Hepatocyte (in vitro differentiated cells): ENCODE data around the gene PERCC1. TPM values are rescaled to one million over a fixed set of nuclear protein-coding genes. Genes with fewer than 3 reads are reported as not detected.

Experiments
- DNase-seq: peaks from one replicate; pipeline ENCODE4 v3.0.0-alpha.2; 2016; ENCODE audit warnings: low spot score
- H2AFZ ChIP-seq: fragments of 200-600 bp; sonication (generic); 2 replicates; pipeline ENCODE4 v1.6.0; 2016; ENCODE audit warnings: antibody characterized with exemption, mild to moderate bottlenecking
- H3K27ac ChIP-seq: fragments of 200-600 bp; sonication (generic); 2 replicates; pipeline ENCODE4 v1.5.1; 2016; ENCODE audit warnings: mild to moderate bottlenecking
- H3K27me3 ChIP-seq: fragments of 200-600 bp; sonication (generic); 2 replicates; pipeline ENCODE4 v1.6.1; 2016
- H3K36me3 ChIP-seq: fragments of 200-600 bp; sonication (generic); replicated peaks from 2 replicates; pipeline ENCODE4 v1.5.1; 2016; ENCODE audit warnings: low read depth; ENCODE audit not compliant: insufficient read depth
- H3K4me1 ChIP-seq: fragments of 200-600 bp; sonication (generic); 2 replicates; pipeline ENCODE4 v1.5.1; 2016; ENCODE audit warnings: mild to moderate bottlenecking, moderate library complexity; ENCODE audit not compliant: insufficient read depth
- H3K4me2 ChIP-seq: fragments of 200-600 bp; sonication (generic); 2 replicates; pipeline ENCODE4 v1.6.0; 2016
- H3K4me3 ChIP-seq: fragments of 200-600 bp; sonication (generic); 2 replicates; pipeline ENCODE4 v1.5.1; 2016; ENCODE audit warnings: mild to moderate bottlenecking
- H3K79me2 ChIP-seq: fragments of 200-600 bp; sonication (generic); 2 replicates; pipeline ENCODE4 v1.6.0; 2017; ENCODE audit warnings: mild to moderate bottlenecking
- H3K9me2 ChIP-seq: fragments of 200-600 bp; sonication (generic); replicated peaks from 2 replicates; pipeline ENCODE4 v1.6.0; 2017; ENCODE audit warnings: mild to moderate bottlenecking; ENCODE audit not compliant: insufficient read depth
- H3K9me3 ChIP-seq: fragments of 200-600 bp; sonication (generic); 2 replicates; pipeline ENCODE4 v1.5.1; 2016; ENCODE audit warnings: low read depth, mild to moderate bottlenecking
- H4K20me1 ChIP-seq: fragments of 200-600 bp; sonication (generic); 2 replicates; pipeline ENCODE4 v1.6.0; 2016; ENCODE audit warnings: mild to moderate bottlenecking; ENCODE audit not compliant: insufficient read depth, poor library complexity, severe bottlenecking
- CTCF ChIP-seq: fragments of 200-600 bp; sonication (generic); IDR thresholded peaks from 2 replicates; pipeline ENCODE4 v1.5.1; 2016; ENCODE audit warnings: antibody characterized with exemption, mild to moderate bottlenecking; ENCODE audit not compliant: poor library complexity
- EZH2 ChIP-seq: fragments of 200-600 bp; sonication (generic); IDR thresholded peaks from 2 replicates; pipeline ENCODE4 v1.6.1; 2016; ENCODE audit warnings: antibody characterized with exemption, mild to moderate bottlenecking, borderline replicate concordance
- EZH2phosphoT487 ChIP-seq: fragments of 200-600 bp; sonication (generic); IDR thresholded peaks from one replicate; pipeline ENCODE4 v1.6.1; 2018; ENCODE audit warnings: antibody characterized with exemption, mild to moderate bottlenecking, low read depth, moderate library complexity; ENCODE audit not compliant: unreplicated experiment, severe bottlenecking
- WGBS: methylation state at CpG from one replicate; pipeline ENCODE4 v1.1.6; 2016; ENCODE audit warnings: low lambda C conversion rate; ENCODE audit errors: missing lambda C conversion rate; 5-methylcytosine and 5-hydroxymethylcytosine counted together
- polyA plus RNA-seq: library from polyadenylated mRNA; unstranded; fragments of >200 nt; fragmentation: Nextera tagmentation; extraction: Ambion mirVana; gene quantifications from 2 replicates; pipeline ENCODE4 v1.2.1, GENCODE V29; 2016
- total RNA-seq: library from RNA; depleted of rRNA; stranded (reverse); fragments of >200 nt; gene quantifications from 2 replicates; pipeline ENCODE4 v1.2.3, GENCODE V29; 2014

Gene PERCC1
- total and polyA plus RNA-seq, 2 experiments from 2014 or later = 2.5 TPM; not detected in 1

- WGBS = 89% methylated on average over 22 of the region's 22 CpGs
- no peak overlapping the region for H2AFZ ChIP-seq
- no peaks in the 10 kb centered on the region for H3K9me2 ChIP-seq
- H3K27ac ChIP-seq = no peak overlapping the region
- no peaks in the 10 kb centered on the region for H4K20me1 ChIP-seq
- H3K36me3 ChIP-seq = no peaks in the 10 kb centered on the region
- no peaks in the 10 kb centered on the region for H3K27me3 ChIP-seq
- no peaks in the 10 kb centered on the region for H3K9me3 ChIP-seq
- no peak overlapping the region for H3K4me3 ChIP-seq
- H3K4me1 ChIP-seq = no peaks in the 10 kb centered on the region
- H3K4me2 ChIP-seq = no peak overlapping the region
- H3K79me2 ChIP-seq = no peaks in the 10 kb centered on the region
- DNase-seq = no peak
- no peak for TF ChIP-seq CTCF
- no peak for TF ChIP-seq EZH2
- TF ChIP-seq EZH2phosphoT487 = no peak
These were observed 10.5 kb downstream of the PERCC1 start for GRCh38 chr16:1441391-1441829.

GRCh38 chr16:1442697-1443096, 11.8 kb downstream of the PERCC1 start:
- no peak overlapping the region for H2AFZ ChIP-seq
- no peaks in the 10 kb centered on the region for H4K20me1 ChIP-seq
- DNase-seq = no peak
- no peak overlapping the region for H3K27ac ChIP-seq
- TF ChIP-seq CTCF (no peak), EZH2phosphoT487 (no peak), EZH2 (no peak)
- no peak overlapping the region for H3K4me2 ChIP-seq
- H3K4me3 ChIP-seq = no peak overlapping the region
- 97% methylated on average over 24 of the region's 24 CpGs for WGBS
- no peaks in the 10 kb centered on the region for H3K4me1 ChIP-seq
- H3K27me3 ChIP-seq = no peaks in the 10 kb centered on the region
- H3K36me3 ChIP-seq = no peaks in the 10 kb centered on the region
- no peaks in the 10 kb centered on the region for H3K79me2 ChIP-seq
- H3K9me2 ChIP-seq = no peaks in the 10 kb centered on the region
- H3K9me3 ChIP-seq = no peaks in the 10 kb centered on the region

- no peak overlapping the region for H3K4me3 ChIP-seq
- no peak overlapping the region for H3K4me2 ChIP-seq
- no peaks in the 10 kb centered on the region for H3K9me2 ChIP-seq
- DNase-seq = no peak
- no peaks in the 10 kb centered on the region for H3K27me3 ChIP-seq
- TF ChIP-seq CTCF (no peak), EZH2 (no peak), EZH2phosphoT487 (no peak)
- H3K4me1 ChIP-seq = no peaks in the 10 kb centered on the region
- 86% methylated on average over 25 of the region's 38 CpGs for WGBS
- no peaks in the 10 kb centered on the region for H3K36me3 ChIP-seq
- H3K9me3 ChIP-seq = no peaks in the 10 kb centered on the region
- no peak overlapping the region for H2AFZ ChIP-seq
- no peaks in the 10 kb centered on the region for H3K79me2 ChIP-seq
- no peak overlapping the region for H3K27ac ChIP-seq
- no peaks in the 10 kb centered on the region for H4K20me1 ChIP-seq
These were observed 12.6 kb downstream of the PERCC1 start for GRCh38 chr16:1443403-1443973.
